ENCODE measurements around the gene BBC3.
"Not testable (repeated sequence)": the region's sequence is repeated elsewhere in the genome, so short reads cannot be mapped to it uniquely, and the experiment has no call there.

The BBC3 gene

GRCh38 chr19:47230921-47231214 lies at the start of gene BBC3:
Gene BBC3, minus strand, starts transcription at chr19:47231199. Its CDS starts 2,768 bp downstream, at chr19:47228431.
- no peak for DNase-seq (ENCODE audit: low read depth)

GRCh38 chr19:47280183-47280797 lies 49.3 kb upstream of the BBC3 start:
- no peak for DNase-seq (ENCODE audit: low read depth)

- not testable (repeated sequence) for DNase-seq (ENCODE audit: low read depth)
These were observed 45.5 kb upstream of the BBC3 start for GRCh38 chr19:47276513-47276912.

- no peak for DNase-seq (ENCODE audit: low read depth)
These were observed 44.9 kb upstream of the BBC3 start for GRCh38 chr19:47275791-47276461.

DNA sequence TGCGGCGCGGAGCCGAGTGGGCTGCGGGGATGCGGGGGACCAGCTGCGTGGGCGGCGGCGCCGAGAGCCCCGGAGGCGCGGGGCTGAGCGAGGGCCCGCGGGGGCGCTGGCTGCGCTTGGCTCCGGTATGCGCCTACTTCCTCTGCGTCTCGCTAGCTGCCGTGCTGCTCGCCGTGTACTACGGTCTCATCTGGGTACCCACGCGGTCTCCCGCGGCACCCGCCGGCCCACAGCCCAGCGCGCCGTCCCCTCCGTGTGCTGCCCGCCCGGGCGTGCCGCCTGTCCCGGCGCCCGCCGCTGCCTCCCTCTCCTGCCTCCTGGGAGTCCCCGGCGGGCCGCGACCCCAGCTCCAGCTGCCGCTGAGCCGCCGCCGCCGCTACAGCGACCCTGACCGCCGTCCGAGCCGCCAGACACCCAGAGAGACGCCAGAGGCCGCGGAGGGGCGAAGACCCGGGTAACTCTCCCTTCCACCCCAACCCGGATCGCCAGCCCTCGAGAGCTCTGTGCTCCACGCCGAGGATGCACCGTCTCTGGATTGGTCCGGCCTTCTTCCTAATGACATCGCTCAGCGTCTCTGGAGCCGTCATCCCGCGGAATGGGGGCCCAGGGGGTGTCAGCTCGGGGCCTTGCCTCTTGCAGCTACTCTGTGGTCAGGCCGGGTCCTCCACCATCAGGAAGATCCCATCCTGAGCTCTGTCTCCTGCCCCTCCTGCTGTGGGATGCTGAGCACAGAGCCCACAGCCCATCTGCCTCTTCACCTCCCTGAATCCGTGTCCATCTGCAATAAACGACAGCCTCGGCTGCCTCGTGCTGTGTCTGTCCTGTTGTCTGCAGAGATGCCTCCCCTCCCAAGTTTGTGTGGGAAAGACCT lies 44.1 kb upstream of the BBC3 start:
- no peak for DNase-seq (ENCODE audit: low read depth)

GRCh38 chr19:47274071-47274890 lies 43.3 kb upstream of the BBC3 start, which contains the start of gene INAFM1:
Gene INAFM1, plus strand, starts transcription at chr19:47274885. Its CDS starts 35 bp downstream, at chr19:47274920.
- DNase-seq (ENCODE audit: low read depth): peak; percentile 97

DNA sequence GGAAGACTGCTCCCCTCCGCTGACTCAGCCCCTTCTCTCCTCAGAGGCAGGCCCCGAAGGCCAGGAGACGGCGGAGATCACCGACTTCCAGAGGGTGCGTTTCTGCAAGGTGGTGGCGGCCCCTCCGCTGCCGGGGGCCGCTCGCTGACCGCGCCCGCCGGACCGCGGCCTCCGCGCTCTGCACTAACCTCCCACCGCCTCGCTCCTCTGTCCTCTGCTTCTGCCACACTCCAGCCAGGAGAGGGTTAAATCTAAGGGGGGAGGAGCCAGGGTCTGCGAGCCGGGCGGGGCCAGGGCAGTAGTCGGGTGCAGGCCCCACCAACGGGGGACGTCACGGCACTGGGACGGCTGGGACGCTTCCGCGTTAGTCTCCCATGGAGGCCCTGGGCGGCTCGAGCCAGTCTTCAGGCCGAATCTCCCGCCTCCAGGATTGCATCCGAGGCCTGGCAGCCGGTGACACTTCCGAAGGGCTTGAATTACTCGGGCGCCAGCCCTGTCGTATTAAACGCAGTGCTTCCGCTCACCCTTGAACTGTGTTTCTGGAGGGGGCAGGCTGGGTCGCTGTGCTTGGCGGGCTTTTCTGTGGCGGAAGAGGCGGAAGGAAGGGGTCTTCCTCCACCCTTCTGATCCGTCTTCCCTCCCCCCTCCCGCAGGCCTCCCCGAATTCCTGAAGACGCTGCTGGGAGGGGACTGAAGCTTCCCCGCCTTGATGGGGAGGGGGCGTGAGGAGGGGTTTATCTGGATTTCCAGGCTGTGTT lies 42.5 kb upstream of the BBC3 start:
- peak; percentile 84 for DNase-seq (ENCODE audit: low read depth)

GRCh38 chr19:47272448-47273312 lies 41.7 kb upstream of the BBC3 start:
- no peak for DNase-seq (ENCODE audit: low read depth)

- no peak for DNase-seq (ENCODE audit: low read depth)
These were observed 41.0 kb upstream of the BBC3 start for GRCh38 chr19:47271949-47272348.

DNA sequence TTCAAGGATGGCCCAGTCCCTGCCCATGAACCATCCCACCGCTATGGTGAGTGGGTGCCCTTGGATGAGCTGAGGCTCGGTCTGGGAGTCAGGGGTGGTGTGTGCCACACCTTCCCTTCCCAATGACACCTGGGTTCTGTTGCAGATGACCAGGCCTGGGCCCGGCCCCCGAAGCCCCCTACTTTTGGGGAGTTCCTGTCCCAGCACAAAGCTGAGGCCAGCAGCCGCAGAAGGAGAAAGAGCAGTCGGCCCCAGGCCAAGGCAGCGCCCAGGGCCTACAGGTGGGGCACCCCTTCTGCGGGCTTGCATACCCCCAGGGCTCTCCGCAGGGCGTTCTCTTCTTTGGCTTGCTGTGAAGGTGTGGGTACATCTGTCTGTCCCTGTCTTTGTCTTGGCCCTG lies 39.4 kb upstream of the BBC3 start:
- no peak for DNase-seq (ENCODE audit: low read depth)

GRCh38 chr19:47269596-47269995 lies 38.6 kb upstream of the BBC3 start:
- DNase-seq (ENCODE audit: low read depth): no peak

DNA sequence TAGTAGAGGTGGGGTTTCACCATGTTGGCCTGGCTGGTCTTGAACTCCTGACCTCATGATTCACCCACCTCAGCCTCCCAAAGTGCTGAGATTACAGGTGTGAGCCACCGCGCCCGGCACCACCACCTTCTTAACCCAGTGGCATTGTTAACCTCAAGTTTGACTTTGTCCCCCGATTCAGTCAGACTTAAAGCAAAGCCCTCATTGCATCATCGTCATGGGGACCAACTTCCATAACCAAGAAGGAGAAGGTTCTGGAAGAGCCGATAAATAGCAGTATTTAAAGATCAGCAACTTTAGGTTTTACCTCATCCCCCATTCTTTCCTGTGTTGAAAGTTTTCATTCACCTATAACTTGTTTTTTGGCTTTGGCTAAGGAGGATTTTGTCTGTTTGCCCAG lies 37.0 kb upstream of the BBC3 start:
- DNase-seq (ENCODE audit: low read depth): no peak

DNA sequence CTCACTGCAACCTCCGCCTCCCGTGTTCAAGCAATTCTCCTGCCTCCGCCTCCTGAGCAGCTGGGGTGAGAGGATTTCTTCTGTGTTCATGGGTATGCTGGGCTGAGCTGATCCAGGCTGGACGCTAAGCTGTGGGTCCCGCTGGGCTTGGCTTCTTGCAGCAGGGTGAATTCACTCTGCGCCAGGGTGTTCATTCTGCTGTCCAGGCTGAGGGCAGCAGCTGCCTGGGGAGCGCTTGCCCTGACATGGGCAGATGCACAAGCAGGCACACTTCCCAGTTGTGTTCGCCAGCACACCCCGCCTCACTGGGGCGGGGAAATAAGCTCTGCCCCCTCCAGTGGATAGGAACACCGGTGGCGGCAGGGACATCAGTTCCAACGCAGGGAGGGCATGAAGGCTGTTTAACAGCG lies 36.4 kb upstream of the BBC3 start:
- no peak for DNase-seq (ENCODE audit: low read depth)

DNA sequence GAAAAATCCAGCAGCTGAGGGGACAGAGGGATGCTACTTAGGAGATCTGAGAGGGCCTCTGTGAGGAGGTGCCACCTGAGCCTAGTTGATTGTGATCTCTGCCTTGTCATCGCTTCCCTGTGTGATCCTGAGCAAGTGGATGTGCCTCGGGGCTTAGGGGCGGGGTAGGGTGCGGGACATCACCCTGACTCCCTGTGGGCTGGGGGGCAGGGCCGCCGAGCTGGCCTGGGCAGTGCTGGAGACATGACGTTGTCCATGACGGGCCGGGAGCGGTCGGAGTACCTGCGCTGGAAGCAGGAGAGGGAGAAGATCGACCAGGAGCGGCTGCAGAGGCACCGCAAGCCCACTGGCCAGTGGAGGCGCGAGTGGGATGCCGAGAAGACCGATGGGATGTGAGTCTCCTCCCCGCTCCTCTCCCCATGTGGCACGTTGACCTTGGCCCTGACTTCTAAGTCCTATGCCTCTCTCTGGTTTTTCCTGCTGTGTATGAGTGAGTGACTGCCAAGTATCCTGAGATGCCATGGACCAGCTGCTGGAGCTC lies 35.5 kb upstream of the BBC3 start:
- no peak for DNase-seq (ENCODE audit: low read depth)

- DNase-seq (ENCODE audit: low read depth): no peak
These were observed 33.6 kb upstream of the BBC3 start for GRCh38 chr19:47264629-47265028.

DNA sequence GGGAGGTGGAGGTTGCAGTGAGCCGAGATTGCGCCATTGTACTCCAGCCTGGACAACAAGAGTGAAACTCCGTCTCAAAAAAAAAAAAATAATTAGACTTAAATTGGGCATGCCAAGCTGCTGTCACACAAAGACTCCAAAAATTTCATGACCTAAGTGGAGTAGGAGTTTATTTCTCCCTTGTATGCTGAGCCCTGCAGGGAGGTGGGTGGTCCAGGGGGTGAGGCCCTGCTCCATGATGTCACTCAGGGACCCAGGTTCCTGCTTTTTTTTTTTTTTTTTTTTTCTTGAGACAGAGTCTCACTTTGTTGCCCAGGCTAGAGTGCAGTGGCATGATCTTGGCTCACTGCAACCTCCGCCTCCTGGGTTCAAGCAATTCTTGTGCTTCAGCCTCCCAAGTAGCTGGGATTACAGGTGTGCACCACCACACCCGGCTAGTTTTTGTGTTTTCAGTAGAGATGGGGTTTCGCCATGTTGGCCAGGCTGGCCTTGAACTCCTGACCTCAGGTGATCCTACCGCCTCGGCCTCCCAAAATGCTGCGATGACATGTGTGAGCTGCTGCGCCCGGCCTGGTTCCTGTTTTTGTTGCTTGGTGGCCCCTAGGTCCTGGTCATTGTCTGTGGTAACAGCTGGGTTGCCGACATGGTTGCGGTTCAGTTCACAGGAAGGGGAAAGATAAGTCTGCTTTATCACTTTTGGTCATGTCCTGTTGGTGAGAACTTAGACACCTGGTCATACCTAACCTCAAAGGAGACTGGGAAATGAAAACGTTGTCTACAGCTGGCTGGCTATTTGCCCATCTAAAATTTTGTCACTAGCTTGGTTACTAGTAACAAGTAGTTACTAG lies 31.2 kb upstream of the BBC3 start:
- DNase-seq (ENCODE audit: low read depth): not testable (repeated sequence)

- no peak for DNase-seq (ENCODE audit: low read depth)
These were observed 29.5 kb upstream of the BBC3 start for GRCh38 chr19:47260476-47260875.

DNA sequence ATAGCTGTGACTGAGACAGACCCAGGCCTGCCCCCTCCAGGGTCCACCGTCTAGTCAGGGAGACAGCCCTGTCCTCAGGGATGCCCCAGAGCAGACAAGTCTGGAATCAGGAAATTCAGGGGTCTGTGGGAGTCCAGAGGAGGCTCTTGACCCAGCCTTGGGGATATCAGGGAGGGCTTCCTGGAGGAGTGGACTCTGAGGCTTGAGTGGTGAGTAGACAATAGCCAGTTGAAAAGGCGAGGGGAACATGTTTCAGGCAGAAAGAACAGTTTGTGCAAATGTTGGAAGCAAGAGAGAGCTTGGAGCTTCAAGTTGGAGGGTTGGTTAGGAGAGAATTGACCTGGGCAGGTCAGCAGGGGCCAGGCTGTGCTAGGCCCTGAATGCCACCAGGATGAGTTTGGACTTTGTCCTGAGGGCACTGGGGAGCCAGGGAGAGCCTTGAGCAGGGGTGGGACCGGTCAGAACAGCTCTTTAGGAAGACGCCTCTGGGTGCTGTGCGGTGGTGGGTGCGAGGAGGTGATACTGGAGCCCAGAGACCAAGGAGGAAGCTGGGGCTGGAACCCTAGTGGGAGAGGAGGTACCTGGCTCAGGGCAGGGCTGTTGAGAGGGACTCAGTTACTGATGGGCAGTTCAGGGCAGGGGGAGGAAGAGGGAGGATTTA lies 28.0 kb upstream of the BBC3 start:
- DNase-seq (ENCODE audit: low read depth): no peak

GRCh38 chr19:47258434-47258833 lies 27.4 kb upstream of the BBC3 start:
- DNase-seq (ENCODE audit: low read depth): no peak

Measured in T-helper 22 cell (primary cell).